Stimulated activated CD8-positive, alpha-beta memory T cell treated with anti-CD3 and anti-CD28 coated beads, Interleukin-15, amount 100 ng/mL, for 1 hour (primary cell): ENCODE results near the gene TUBA1B.

ENCODE experiments used
- DNase-seq: peaks from one replicate; pipeline ENCODE4 v3.0.0-alpha.2; 2020; ENCODE audit warnings: low read depth

Gene TUBA1B

DNA sequence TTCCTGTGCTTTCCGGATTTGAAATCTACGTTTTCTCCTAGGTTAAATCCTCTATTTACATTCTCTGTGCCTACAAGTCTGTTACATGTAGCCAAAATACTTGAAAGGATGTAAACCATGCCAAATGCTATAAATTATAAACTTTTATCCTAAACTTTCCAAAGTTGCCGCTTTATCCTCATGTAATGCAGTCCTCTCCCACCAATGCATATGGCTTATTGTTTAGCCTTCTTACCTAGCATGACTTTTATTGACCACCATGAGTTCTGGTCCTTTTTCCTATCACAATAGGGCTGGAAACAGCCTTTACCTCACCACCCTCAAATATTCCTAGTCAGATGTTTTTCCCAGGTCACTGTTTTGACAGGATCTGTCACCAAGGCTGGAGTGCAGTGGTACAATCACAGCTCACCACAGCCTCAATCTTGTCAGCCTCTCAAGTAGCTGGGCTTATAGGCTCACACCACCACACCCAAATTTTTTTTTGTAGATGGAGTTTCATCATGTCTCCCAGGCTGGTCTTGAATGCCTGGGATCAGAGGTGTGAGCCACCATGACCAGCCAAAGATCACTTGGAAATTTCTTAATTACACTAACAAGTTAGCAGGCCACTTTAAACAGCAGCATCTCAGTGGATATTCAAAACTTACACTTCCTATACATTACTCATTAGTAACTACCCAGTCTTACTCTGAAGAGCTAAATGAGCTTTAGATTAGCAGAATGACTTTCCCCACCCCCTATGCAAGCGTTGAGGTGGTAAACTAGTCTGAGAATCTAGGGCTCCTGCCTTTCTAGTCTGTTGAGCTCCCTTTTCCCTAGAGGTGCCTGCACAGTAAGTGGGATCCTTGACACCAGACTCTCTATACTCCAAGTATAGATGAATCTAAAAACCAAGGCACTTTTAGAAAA is 4.1 kb downstream of the TUBA1B start:
- no peak for DNase-seq

DNA sequence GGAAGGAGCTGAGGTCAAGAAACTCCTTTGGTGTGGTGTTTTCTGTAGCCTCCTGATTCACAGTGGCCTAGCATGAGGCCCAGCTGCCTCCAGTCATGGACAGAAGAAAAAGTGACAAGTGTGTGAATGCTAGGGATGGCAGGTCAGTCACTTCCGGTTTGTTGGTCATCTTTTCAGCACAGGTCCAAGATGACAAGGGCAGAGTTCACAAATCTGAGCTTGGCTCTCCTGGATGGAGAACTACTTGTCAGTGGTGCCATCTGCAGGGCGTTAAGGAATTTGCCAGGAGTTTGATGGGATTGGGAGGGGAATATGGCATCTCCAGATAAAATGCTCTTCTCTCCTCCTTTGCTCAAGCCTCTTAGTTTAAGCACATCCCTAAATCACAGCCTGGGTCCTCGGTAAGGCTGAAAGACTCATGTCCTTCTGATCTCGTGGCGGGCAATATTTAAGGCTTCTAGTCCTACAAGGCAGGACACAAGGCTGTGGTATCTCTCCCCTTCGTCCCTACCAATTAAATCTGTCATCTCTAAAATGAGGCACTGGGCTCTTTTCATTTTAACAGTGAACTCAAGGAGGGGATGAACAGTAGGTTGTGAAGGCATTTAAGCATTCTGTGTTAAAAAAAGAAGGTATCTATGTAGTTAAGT is 10.0 kb downstream of the TUBA1B start:
- no peak for DNase-seq

DNA sequence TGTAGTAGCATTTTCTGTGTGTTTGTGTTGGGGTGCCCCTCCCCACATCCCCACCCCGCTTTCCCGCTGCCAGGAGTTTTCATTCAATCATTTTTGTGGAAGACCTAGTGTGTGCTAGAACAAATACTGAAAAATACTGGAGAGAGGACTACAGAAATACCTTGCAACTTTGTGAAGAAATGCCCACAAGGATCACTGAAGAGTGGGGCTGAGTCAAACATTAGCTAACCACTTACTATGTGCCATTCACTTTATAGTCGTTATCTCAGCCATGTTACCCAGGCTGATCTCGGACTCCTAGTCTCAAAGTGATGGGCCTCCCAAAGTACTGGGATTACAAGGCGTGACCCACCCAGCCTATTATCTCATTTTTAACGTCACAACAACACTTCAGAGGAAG is 20.0 kb downstream of the TUBA1B start:
- no peak for DNase-seq

DNA sequence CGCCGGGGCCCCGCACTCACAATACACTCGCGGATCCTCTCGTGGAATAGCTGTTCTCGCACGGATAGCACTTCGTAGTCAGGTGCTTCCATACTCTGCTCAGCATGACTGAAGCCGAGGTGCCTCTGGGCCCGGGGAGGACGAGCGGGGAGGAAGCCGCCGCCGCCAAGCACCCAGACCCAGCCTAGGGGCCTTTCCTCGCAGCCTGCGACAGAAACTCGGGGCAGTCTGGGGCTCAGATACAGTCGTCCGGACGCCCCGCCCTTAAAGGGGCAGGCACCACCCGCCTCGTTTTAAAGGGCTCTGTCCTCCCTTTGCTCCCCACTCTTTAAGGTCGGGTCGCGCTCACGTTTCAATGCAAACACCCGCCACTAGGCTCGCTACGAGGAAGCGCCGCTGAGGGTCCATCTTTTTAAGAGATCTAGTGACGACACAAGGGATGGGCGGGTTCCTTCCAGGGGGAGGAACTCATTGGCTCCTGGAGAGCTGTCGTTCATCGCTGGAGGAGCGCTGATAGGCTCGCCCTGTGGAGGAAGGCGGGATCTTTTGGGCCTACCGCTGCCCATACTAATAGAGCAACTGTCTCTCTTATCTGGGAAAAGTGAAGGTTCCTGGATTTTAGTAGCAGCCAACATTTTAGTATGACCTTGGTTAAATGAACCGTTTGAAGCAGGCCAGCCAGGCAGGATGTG is 20.6 kb downstream of the TUBA1B start, which contains the start of gene LMBR1L:
Gene LMBR1L, minus strand, starts transcription at position 384 of the 692 bp plus-strand sequence. Its CDS starts 292 bp downstream, at position 92.
- DNase-seq = peak; percentile 97

DNA sequence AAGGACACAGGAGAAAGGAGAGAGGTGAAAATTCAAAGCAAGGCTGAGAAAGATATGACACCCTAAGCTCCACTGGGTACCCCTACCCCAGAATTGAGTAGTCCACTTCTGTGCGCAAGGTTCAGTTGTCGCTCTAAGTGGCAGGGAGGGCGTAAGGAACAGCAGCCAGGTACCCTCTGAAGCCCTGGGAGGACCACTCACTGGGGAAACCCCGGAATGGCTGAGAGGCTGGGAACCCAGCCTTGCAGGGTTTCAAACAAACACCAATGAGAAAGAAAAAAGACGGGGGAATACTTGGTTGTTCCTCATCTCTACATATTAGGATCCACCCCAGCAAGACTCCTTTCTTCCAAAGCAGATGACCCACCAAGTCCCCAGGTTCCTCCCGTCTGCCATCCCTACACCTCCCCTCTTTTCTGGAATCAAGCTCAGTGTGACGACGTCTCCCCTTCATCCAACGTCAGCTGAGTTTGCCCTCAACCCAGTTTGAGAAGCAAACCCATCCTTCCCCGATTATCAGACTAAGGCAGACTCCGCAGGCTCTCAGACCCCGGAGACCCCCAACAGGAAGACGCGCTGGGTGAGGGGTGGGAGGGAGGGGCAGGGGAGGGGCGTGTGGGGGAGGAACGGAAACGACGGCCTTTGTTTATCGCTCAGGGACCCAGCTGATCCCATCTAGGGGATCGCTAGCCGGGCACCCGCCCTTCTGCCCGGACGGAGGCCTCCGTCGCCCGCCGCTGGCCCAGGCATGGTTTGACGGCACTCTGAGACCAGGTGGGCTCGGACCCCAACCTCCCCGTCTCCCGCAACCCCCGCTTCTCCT is 21.3 kb downstream of the TUBA1B start:
- DNase-seq = no peak

DNA sequence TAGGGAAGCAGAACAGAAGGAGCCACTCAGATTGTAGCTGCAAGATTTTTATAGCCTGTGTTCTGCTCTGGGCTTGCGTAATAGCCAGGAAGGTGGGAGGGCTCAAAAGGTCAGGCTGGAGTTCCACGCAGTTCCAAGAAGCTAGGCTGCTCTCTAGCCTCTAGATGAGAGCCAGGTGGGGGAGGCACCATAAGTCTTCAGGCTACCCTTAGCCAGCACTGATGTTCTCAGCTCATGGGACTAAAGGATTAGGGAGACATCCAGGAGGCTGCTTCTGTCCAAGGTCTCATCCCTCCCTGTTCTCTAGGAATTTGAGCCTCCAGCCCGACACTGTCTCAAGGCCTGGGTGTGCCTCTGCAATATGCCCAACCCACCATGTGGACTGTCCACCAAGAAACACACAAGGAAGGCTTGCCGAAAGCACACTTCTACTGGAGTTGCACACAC is 22.2 kb downstream of the TUBA1B start:
- no peak for DNase-seq

DNA sequence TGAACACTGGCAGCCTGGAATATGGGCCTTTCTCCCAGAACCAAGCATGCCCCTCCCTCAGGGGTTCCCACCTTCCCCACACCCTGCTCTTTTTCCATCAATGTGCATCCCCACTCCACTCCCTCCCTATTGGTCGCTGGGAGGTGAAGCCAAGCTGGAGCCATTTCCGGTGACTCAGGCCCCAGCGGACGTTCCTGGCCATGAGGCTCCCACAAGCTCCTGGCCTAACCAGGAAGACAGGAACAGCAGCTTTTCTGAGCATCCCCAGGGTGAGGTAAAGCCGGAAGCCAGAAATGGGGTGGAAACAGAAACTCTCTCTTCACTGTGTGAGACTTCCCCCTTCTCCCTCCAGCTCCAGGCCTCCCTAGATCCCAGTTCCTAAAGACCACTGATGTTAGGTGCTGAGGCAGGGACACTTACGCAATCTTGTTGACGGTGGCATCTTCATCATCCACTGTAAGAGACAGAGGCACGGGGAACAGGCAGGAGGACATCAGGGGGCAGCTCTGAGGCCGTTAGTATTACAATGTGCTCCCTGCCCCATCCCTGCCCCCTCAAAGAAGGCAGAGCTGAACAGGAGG is 25.6 kb downstream of the TUBA1B start:
- DNase-seq = no peak

DNA sequence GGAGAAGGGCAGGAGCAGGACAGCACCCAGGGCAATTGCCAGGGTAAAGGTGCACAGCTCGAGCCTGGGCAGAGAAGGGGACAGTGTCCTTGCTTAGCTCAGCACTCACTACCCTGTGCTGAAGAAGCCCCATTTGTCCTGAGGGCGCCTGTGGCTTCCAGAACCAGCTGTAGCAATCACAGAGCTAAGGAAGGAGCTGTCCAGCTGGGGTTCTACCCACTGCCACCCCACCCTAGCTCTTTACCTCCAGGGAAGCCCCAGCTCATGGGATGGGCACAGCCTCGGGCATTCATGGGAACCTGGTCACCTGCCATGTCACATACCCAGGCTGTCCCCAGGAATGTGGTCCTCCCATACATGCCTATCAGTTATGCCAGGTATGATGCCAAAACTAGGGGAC is 26.4 kb downstream of the TUBA1B start:
- no peak for DNase-seq

DNA sequence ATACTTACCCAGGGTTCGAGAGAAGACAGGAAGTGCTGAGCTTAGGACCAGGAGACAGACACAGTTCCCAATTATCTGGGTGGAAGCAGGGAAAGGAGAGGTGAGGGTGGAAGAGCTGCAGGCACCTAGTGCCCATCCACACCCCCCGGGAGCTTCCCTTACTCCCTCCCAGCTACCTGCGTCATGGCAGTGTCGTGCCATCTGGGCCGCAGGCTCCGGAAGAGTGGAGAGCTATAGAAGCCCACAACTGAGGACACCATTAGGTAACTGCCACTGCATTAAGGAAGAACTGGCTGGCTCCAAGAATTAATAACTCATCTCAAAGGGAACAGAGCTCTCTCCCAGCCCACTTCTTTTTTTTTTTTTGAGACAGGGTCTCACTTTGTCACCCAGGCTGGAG is 30.8 kb downstream of the TUBA1B start:
- DNase-seq = no peak

DNA sequence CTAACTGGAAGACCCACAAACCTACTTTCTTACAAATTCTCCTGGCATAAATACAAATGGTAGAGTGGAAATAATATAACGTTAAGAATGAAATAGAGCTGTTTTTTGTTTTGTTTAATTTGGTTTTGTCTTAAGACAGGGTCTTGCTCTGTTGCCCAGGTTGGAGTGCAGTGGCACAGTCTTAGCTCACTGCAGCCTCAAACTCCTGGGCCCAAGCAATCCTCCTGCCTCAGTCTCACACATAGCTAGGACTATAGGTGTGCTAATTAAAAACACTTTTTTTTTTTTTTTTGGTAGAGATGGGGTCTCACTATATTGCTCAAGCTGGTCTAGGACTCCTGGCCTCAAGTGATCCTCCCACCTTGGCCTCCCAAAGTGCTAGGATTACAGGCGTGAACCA is 32.5 kb downstream of the TUBA1B start:
- no peak for DNase-seq

DNA sequence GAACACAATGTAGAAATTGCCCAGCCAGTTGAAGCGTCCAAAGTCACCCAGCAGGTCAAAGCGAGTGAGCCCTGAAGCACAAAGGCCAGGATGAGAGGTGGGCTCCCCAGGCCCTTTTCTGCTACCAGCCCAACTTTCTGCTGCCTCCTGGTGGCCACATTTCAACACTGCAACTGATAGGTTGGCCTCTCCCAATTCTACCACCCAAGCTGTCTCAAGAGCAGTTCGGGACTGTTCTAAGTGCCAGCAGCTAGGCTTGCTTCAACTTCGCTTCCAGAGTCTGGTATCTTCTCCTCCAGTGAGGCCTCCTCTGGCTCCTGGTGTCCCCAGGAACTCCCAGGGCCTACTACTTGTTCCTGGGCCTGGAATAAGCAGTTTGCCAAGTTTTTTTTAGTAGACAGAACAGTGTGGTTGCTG is 33.2 kb downstream of the TUBA1B start:
- DNase-seq = peak; percentile 40

DNA sequence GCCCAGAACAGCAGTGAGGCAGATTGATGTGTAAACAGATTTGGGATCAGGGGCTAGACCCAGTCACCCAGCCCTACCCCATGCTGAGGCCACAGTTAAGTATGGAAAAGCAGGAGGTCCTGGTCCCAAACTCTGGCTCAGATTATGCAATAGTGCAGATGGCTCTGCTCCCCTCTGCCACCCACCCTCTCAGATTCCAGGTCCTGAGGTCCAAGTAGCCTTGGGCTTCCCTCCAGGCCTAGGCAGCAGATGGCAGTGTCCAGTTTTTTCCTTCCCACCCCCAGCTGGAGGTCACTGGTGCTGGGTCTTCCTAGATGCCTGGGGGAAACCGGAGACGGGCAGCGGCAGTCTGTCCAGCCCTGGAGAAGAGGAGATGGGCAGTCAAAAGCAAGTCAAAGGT is 33.8 kb downstream of the TUBA1B start:
- DNase-seq = no peak

DNA sequence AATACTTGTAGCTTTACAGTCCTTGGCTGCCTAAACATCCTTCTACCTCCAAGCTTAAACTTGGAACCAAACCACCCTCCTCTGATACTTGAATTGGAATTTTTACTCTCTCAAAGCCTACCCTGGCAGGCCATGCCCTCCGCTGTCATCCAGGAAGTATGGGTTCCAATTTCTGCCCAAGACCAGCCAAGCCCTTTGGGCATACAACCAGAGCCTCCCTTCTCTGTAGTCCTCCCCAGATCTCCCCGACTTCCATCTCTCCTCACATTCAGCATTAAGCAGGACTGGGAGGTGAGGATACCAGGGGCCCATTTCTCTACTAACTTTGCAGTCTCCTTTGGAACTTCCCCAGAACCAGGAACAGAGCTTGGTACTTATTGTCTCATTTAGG is 36.2 kb downstream of the TUBA1B start:
- DNase-seq = no peak

DNA sequence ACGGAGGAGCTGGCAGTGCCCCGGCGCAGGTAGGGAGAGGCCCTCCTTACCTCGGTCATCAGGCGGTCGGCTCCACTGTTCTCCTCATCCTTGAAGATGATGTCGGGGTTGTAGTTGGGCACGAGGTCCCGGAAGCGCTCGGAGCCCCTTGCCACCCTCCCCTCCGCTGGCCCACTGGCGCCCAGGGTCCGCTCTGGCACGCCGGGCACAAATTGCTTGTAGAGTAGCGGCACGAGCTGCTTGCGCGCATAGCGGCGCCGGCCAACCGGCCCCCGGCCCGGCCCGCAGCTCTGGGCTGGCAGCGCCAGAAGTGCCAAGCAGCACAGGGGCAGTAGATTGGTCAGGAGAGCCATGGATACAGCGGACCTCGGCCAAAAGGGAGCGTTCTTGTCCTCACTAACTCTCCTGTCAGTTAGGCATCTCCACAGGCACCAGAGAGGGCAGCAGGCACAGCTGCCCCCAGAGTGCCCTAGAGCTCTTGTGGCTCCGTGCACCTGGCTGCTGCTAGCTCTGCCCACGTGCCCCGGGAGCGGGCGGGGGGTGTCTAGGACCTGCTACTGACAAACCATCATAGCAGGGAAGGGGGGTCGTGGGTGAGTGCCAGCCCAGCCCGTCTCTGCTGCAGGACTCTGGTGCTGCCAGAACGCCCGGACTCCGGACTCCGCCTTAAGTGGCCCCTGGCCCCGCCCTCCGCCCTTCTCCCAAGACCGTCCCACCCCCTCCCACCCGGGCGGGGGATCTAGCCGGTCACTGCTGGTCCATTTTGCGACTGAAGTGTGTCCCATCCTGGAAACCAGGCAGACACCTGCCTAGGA is 36.8 kb downstream of the TUBA1B start, which contains the start of gene DHH:
Gene DHH, minus strand, starts transcription at position 642 of the 815 bp plus-strand sequence. Its CDS starts 289 bp downstream, at position 353.
- no peak for DNase-seq

DNA sequence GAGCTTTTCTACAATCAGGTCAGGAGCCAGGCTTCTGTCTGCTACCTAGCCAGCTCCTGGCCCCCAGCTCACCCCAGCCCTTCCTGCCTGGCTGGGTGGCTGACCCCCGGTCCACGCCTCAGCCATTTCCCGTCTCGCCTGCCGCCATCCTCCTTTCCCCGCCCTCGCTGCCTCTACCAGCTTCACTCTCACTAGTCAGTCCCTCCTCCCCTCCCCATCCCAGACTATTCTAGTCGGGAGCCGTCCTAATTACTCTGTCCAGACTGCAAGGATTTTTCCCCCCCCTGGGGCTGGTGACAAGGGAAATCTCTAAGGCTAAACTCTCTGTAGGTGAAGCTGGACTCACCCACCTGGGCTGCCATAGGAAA is 37.4 kb downstream of the TUBA1B start:
- no peak for DNase-seq

DNA sequence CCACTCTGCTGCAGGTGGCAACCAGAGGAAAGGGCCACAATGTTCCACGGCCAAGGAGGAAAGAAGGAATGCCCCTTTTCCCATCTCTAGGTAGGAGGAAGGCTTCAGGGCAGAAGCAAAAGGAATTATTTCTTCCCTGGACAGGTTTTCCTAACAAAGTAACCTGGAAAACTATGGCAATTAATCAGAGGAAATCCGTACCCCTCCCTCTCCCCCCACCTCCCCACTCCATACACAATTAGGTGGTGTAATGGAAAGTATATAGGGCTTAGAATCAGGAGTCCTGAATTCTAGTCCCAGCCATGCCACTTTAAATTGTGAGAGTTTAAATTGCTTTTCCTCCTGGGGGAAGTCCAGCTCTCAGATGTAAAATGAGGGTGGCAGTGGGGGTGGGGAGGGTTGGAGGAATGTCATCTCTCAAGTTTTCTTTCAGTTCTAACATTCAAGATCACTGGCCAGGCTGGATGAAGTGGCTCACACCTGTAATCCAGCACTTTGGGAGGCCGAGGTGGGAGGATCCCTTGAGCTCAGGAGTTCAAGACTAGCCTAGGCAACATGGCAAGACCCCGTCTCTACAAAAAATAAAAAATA is 38.3 kb downstream of the TUBA1B start:
- no peak for DNase-seq

DNA sequence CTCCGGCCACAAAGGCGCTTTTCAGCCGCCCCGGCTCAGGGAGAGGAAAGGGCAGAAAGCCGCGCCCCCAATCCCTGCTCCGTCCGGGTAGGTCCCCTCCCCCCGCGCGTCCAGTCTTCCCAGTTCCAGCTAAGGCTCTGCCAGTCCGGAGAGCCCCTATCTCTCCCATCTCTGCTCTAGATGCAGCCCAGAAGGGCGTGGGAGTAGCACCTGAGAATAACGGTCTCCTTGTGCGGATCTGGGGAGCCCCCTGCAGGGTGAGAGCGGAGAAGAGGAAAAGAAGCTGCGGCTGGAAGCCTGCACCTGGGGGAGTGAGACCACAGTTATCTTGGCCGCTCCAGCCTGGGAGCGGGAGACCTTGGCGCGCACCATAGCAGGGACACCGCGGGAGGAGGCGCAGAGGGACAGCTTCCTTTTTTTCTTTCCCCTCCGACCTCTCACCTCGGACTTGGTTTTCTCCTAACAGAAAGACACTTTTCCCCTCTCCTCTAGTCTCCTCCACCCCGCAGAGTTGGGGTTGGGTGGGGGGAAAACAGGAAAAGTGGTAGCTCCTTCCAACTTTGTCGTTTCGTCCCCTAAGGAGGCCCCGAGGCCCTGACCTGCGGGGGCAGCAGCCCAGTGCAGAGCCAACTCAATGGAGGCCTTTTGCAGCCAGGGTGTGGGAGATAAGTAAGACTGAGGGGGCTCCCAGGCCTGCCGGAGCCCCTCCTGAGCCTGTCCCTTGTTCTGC is 38.9 kb downstream of the TUBA1B start:
- peak; percentile 35 for DNase-seq

DNA sequence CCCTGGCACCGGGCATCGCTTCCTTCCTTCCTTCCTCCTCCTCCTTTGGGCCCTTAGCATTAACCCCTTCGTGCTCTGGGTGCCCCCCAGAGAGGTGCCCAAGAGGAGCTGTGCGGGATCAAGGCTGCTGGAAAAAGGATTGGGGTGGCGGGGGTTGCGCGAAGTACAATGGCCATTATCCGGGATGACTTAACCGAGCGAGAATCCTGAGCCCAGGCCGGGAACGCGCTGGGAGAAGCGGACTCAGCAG is 39.4 kb downstream of the TUBA1B start:
- no peak for DNase-seq

DNA sequence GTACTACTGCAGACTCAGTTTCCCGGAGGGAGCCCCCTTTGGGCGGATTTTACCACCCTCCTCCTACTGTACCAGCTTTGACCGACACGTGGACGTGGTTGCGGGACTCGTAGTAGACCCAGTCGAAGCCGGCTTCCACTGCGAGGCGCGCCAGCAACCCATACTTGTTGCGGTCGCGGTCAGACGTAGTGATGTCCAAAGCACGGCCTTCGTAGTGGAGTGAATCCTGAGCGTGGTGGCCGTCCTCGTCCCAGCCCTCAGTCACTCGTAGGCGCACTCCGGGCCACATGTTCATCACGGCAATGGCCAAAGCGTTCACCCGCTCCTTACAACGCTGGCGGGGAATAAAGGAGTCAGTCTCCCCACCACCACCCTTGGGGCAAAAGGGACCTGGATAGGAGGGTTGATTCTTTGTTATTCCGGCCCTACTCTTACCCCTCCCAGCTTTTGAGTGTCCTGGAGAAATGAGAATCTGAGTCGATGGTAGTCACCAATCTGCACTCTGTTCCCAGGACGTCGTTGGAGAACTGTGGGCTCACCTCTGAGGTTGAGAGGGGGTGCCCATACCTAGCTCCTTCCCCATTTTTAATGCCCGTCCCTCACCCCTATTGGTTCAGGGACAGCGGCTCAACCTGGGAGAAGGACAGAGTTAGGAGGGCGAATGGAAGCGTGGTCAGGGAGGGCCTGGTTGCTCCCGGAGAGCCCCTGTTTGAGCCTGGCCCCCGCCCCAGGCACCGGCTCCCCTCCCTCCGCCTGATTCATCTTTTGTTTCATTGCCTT is 39.9 kb downstream of the TUBA1B start:
- no peak for DNase-seq
